ENCODE measurements around the gene FXYD3. TPM values are rescaled to one million over a fixed set of nuclear protein-coding genes. Genes with fewer than 3 reads are reported as not detected.

Gene FXYD3
- total and polyA plus RNA-seq, 4 donors, result 130 to 467 (median 160) TPM

GRCh38 chr19:35104361-35104760 is 11.3 kb upstream of the FXYD3 start:
- WGBS, 2 donors, result 89 to 91% methylated on average over 11 of the region's 11 CpGs
- no peak for ATAC-seq (ENCODE audit: insufficient read depth, low FRiP score)

DNA sequence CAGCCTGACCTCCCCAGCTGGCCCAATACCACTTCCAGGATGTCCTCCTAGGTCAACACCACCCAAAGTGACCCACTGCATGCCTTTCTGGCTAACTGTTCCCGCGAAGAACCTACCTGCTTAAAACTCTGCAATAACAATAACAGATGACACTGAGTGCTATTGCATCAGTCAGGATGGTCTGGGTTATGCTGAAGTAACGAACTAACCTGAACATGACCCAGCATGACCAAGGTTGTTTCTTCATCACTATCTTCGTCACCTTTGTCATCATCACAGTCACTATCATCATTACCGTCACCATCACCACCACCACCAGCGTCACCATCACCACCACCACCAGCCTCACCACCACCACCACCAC is 10.6 kb upstream of the FXYD3 start:
- no peaks in the 10 kb centered on the region for H3K36me3 ChIP-seq (ENCODE audit: control insufficient read depth in 4 of 4, insufficient read depth in 4 of 4, low read length in 4 of 4)
- DNase-seq (no peak), ATAC-seq (ENCODE audit: insufficient read depth, low FRiP score) (no peak)
- 96 to 97% methylated on average over 6 of the region's 6 CpGs for WGBS, 2 donors
- no peak for TF ChIP-seq CTCF (IDR thresholded peaks at IDR 0.05; ENCODE audit: control extremely low read depth, extremely low read depth)
- no peaks in the 10 kb centered on the region for H3K9me3 ChIP-seq (ENCODE audit: control insufficient read depth in 4 of 4, insufficient read depth in 3 of 4, low read length in 3 of 4)
- H3K27ac ChIP-seq (ENCODE audit: low read depth in 1 of 2, low read length in 1 of 2), result no peak overlapping the region
- H3K4me3 ChIP-seq, result no peak overlapping the region
- no peaks in the 10 kb centered on the region for H3K27me3 ChIP-seq (ENCODE audit: control insufficient read depth in 3 of 3, insufficient read depth in 3 of 3, low read length in 2 of 3)
- peaks cover 0 to 3% (median 0%) of the 10 kb centered on the region in 5 donors for H3K4me1 ChIP-seq (ENCODE audit: control insufficient read depth in 5 of 5, insufficient read depth in 5 of 5, low read length in 5 of 5)
- no peak overlapping the region for H3K9ac ChIP-seq (ENCODE audit: insufficient read depth in 1 of 2, low read length in 2 of 2)

More at GRCh38 chr19:35104361-35104760, 11.3 kb upstream of the FXYD3 start:
- Histone ChIP-seq H3K9me3 (ENCODE audit: control insufficient read depth in 4 of 4, insufficient read depth in 3 of 4, low read length in 3 of 4) (peaks cover 0 to 2% (median 0%) of the 10 kb centered on the region in 4 donors), H3K4me3 (no peak overlapping the region), H3K27me3 (ENCODE audit: control insufficient read depth in 3 of 3, insufficient read depth in 3 of 3, low read length in 2 of 3) (no peaks in the 10 kb centered on the region), H3K27ac (ENCODE audit: low read depth in 1 of 2, low read length in 1 of 2) (no peak overlapping the region), H3K4me1 (ENCODE audit: control insufficient read depth in 5 of 5, insufficient read depth in 5 of 5, low read length in 5 of 5) (peaks cover 0 to 1% (median 0%) of the 10 kb centered on the region in 5 donors), H3K9ac (ENCODE audit: insufficient read depth in 1 of 2, low read length in 2 of 2) (no peak overlapping the region), H3K36me3 (ENCODE audit: control insufficient read depth in 4 of 4, insufficient read depth in 4 of 4, low read length in 4 of 4) (no peaks in the 10 kb centered on the region)
- no peak for TF ChIP-seq CTCF (IDR thresholded peaks at IDR 0.05; ENCODE audit: control extremely low read depth, extremely low read depth)
- DNase-seq, result no peak

DNA sequence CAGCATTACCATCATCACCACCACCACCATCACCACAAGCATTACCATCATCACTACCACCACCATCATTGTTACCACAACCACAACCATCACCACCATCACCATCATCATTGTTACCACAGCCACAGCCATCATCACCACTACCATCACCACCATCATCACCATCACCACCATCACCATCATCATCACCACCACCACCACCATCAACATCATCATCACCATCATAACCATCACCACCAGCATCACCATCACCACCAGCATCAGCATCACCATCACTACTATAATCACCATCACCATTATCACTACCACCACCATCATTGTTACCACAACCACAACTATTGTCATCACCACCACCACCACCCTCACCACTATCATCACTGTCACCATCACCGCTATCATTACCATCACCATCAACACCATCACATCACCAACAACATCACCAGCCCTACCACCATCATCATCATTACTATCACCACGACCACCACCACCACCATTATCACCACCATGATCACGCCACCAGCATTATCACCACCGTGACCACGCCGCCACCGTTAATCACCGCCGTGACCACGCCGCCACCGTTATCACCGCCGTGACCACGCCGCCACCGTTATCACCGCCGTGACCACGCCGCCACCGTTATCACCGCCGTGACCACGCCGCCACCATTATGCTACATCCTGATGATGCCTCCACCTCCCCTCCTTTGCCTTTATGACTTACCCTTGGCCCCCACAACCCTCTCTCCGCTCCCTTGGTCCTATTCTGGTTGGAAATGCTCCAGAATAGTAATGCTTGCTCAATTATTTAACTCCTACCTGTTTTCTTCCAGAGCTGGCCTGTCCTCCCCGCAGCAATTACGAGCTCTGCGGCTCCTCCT is 10.0 kb upstream of the FXYD3 start:
- Histone ChIP-seq H3K9ac (ENCODE audit: insufficient read depth in 1 of 2, low read length in 2 of 2) (no peak overlapping the region), H3K36me3 (ENCODE audit: control insufficient read depth in 4 of 4, insufficient read depth in 4 of 4, low read length in 4 of 4) (no peaks in the 10 kb centered on the region), H3K4me3 (no peak overlapping the region), H3K27ac (ENCODE audit: low read depth in 1 of 2, low read length in 1 of 2) (no peak overlapping the region), H3K4me1 (ENCODE audit: control insufficient read depth in 5 of 5, insufficient read depth in 5 of 5, low read length in 5 of 5) (peaks cover 0 to 3% (median 0%) of the 10 kb centered on the region in 5 donors), H3K27me3 (ENCODE audit: control insufficient read depth in 3 of 3, insufficient read depth in 3 of 3, low read length in 2 of 3) (no peaks in the 10 kb centered on the region), H3K9me3 (ENCODE audit: control insufficient read depth in 4 of 4, insufficient read depth in 3 of 4, low read length in 3 of 4) (no peaks in the 10 kb centered on the region)
- WGBS, 2 donors, result 80 to 87% methylated on average over 30 of the region's 30 CpGs
- TF ChIP-seq CTCF (IDR thresholded peaks at IDR 0.05; ENCODE audit: control extremely low read depth, extremely low read depth), result no peak
- DNase-seq (no peak), ATAC-seq (ENCODE audit: insufficient read depth, low FRiP score) (no peak)
